Measurements from ENCODE around the gene AXL. TPM values are rescaled to one million over a fixed set of nuclear protein-coding genes. Genes with fewer than 3 reads are reported as not detected.
A peak's percentile ranks its signal among the peaks of the same experiment; 100 is the strongest.

Gene AXL
- total and polyA plus RNA-seq, 10 donors = 2.3 to 135 (median 61.5) TPM

- H3K4me1 ChIP-seq = peaks cover 58 to 96% (median 90%) of the 10 kb centered on the region in 6 donors
- peaks cover 0 to 59% (median 45%) of the 10 kb centered on the region in 6 donors for H3K36me3 ChIP-seq
- no peaks in the 10 kb centered on the region for H3K27me3 ChIP-seq (replicated peaks in 1 of 7)
- no peak for TF ChIP-seq POLR2A (IDR thresholded peaks at IDR 0.05)
- 2 to 46% (median 30%) methylated on average over 3 to 4 of the region's 4 CpGs for WGBS, 5 donors
- DNase-seq = no peak
- intact Hi-C loops (cut with DNase I; ENCODE audit: low total_unique reads) = loop anchor here (5.0 kb wide), 1 partner anchor 41 kb away; no protein-coding TSS in a partner anchor
- peak overlapping the region in 1 of 8 donors; percentile 74 for H3K4me3 ChIP-seq
- no peaks in the 10 kb centered on the region for H3K9me3 ChIP-seq
- H3K27ac ChIP-seq = peak overlapping the region; percentile 88 to 98 (median 97)
Measured at GRCh38 chr19:41307954-41308449, 89.0 kb downstream of the AXL start.

GRCh38 chr19:41308450-41309179, 89.6 kb downstream of the AXL start:
- WGBS, 5 donors = 19 to 27% (median 21%) methylated on average over 8 of the region's 8 CpGs
- H3K27me3 ChIP-seq (replicated peaks in 1 of 7) = no peaks in the 10 kb centered on the region
- no peaks in the 10 kb centered on the region for H3K9me3 ChIP-seq
- peak; percentile 96 for DNase-seq
- peak overlapping the region in 6 of 8 donors; percentile 57 to 86 (median 72) for H3K4me3 ChIP-seq
- peaks cover 52 to 96% (median 84%) of the 10 kb centered on the region in 6 donors for H3K4me1 ChIP-seq
- TF ChIP-seq POLR2AphosphoS5 (IDR thresholded peaks at IDR 0.05) (peak in 2 of 3 donors; percentile 59 to 91), CTCF (IDR thresholded peaks at IDR 0.05 in 8 of 11, conservative IDR thresholded peaks at IDR 0.05 in 3 of 11) (peak; percentile 91 to 100 (median 99)), POLR2A (IDR thresholded peaks at IDR 0.05) (no peak)
- intact Hi-C loops (cut with DNase I; ENCODE audit: low total_unique reads) = loop anchor here (5.0 kb wide), 1 partner anchor 41 kb away; no protein-coding TSS in a partner anchor
- peaks cover 0 to 59% (median 47%) of the 10 kb centered on the region in 6 donors for H3K36me3 ChIP-seq
- peak overlapping the region; percentile 88 to 98 (median 97) for H3K27ac ChIP-seq

GRCh38 chr19:41309180-41310032, 90.4 kb downstream of the AXL start:
- Histone ChIP-seq H3K9me3 (no peaks in the 10 kb centered on the region), H3K36me3 (peaks cover 0 to 59% (median 45%) of the 10 kb centered on the region in 6 donors), H3K4me1 (peaks cover 52 to 96% (median 76%) of the 10 kb centered on the region in 6 donors), H3K27ac (peak overlapping the region; percentile 88 to 98 (median 97)), H3K4me3 (peak overlapping the region; percentile 56 to 86 (median 72)), H3K27me3 (replicated peaks in 1 of 7) (no peaks in the 10 kb centered on the region)
- TF ChIP-seq POLR2A (IDR thresholded peaks at IDR 0.05) = no peak
- TF ChIP-seq POLR2AphosphoS5 (IDR thresholded peaks at IDR 0.05) = peak in 1 of 3 donors; percentile 26
- no peak for TF ChIP-seq CTCF (IDR thresholded peaks at IDR 0.05 in 8 of 11, conservative IDR thresholded peaks at IDR 0.05 in 3 of 11)
- no peak for DNase-seq
- intact Hi-C loops (cut with DNase I; ENCODE audit: low total_unique reads) = loop anchor here (5.0 kb wide), 2 partner anchors 42 to 107 kb away; no protein-coding TSS in a partner anchor
- WGBS, 5 donors = 7 to 13% (median 9%) methylated on average over 26 of the region's 26 CpGs

- TF ChIP-seq POLR2AphosphoS5 (IDR thresholded peaks at IDR 0.05) (peak; percentile 93 to 96 (median 95)), POLR2A (IDR thresholded peaks at IDR 0.05) (peak; percentile 51 to 67 (median 59)), CTCF (IDR thresholded peaks at IDR 0.05 in 8 of 11, conservative IDR thresholded peaks at IDR 0.05 in 3 of 11) (peak in 1 of 11 experiments; percentile 20)
- intact Hi-C loops (cut with DNase I; ENCODE audit: low total_unique reads) = loop anchor here (5.0 kb wide), 1 partner anchor 108 kb away; no protein-coding TSS in a partner anchor
- Histone ChIP-seq H3K4me3 (peak within 1 kb of the TSS; percentile 56 to 86 (median 72)), H3K27ac (peak within 1 kb of the TSS; percentile 88 to 98 (median 97)), H3K36me3 (peaks cover 0 to 59% (median 43%) of the 10 kb centered on the region in 6 donors), H3K4me1 (peaks cover 48 to 92% (median 68%) of the 10 kb centered on the region in 6 donors), H3K27me3 (replicated peaks in 1 of 7) (no peaks in the 10 kb centered on the region), H3K9me3 (no peaks in the 10 kb centered on the region)
- 0 to 1% (median 0%) methylated on average over 25 to 47 of the region's 47 CpGs for WGBS, 5 donors
- DNase-seq = peak; percentile 96
Measured at GRCh38 chr19:41310033-41310831, 91.2 kb downstream of the AXL start, which contains the start of gene CCDC97. TSS of gene CCDC97 (plus strand) at chr19:41310172. CDS start at chr19:41310311, 139 bp downstream.
